GM12878 (cell line): ENCODE measurements around the gene FOXD1. TPM values are rescaled to one million over a fixed set of nuclear protein-coding genes. Genes with fewer than 3 reads are reported as not detected.

Source experiments
- ATAC-seq: fragments of 200-7000 bp; cut with Tn5 transposase; 3 replicates; pipeline ENCODE4 v1.9.1; 2020; ENCODE audit warnings: mild to moderate bottlenecking, moderate library complexity
- BruUV-seq: library from RNA; stranded (reverse); fragments of 400-500 nt; replicated peaks from 2 replicates; lab custom pipeline; 2021; lab: Mats Ljungman, UMichigan
- CTCF ChIA-PET: fragments of 300-600 bp; sonication (Branson Sonifier 250); formaldehyde crosslinking; extraction: SDS; loops from one replicate; lab custom pipeline; 2021; ENCODE audit warnings: inconsistent platforms; lab: Yijun Ruan, JAX
- POLR2A ChIA-PET: fragments of 350-600 bp; formaldehyde crosslinking; extraction: SDS; loops from one replicate; lab custom pipeline; 2021; ENCODE audit warnings: inconsistent platforms; lab: Charles Lee
- RAD21 ChIA-PET: fragments of 300-600 bp; sonication (Branson Sonifier 250); formaldehyde crosslinking; loops from one replicate; lab custom pipeline; 2023; ENCODE audit warnings: antibody characterized with exemption; ENCODE audit not compliant: unreplicated experiment; lab: Charles Lee
- SMC1A ChIA-PET: fragments of 300-600 bp; sonication (Branson Sonifier 250); formaldehyde crosslinking; loops from one replicate; lab custom pipeline; 2023; ENCODE audit not compliant: unreplicated experiment, uncharacterized antibody; lab: Charles Lee
- DNase-seq: peaks from one replicate; pipeline ENCODE4 v3.0.0-alpha.2; 2011; ENCODE audit warnings: low read depth, low spot score
- FAIRE-seq: peaks from 3 replicates; lab custom pipeline; 2011; peaks lifted over from hg19 to GRCh38; lab: Jason Lieb, UNC
- H2AFZ ChIP-seq: 2 replicates; pipeline ENCODE4 v1.6.0; 2011; ENCODE audit warnings: low read depth, low read length, control low read depth; ENCODE audit not compliant: control insufficient read depth
- H3K27ac ChIP-seq: 2 replicates; pipeline ENCODE4 v1.5.1; 2011; ENCODE audit warnings: control low read depth; ENCODE audit not compliant: control insufficient read depth, insufficient read depth
- H3K27me3 ChIP-seq, 2 experiments: replicated peaks in 1 of 2; 2 replicates each; pipeline versions ENCODE4 v1.6.0 to v1.6.1; 2011; ENCODE audit warnings: low read length in 1 of 2; ENCODE audit not compliant: control insufficient read depth in 2 of 2, insufficient read depth in 2 of 2
- H3K36me3 ChIP-seq, 2 experiments: 2 replicates each; pipeline ENCODE4 v1.5.1; 2011; ENCODE audit warnings: low read length in 1 of 2; ENCODE audit not compliant: control insufficient read depth in 2 of 2, insufficient read depth in 2 of 2
- H3K4me1 ChIP-seq: 2 replicates; pipeline ENCODE4 v1.6.1; 2011; ENCODE audit warnings: mild to moderate bottlenecking, low read length, moderate library complexity, mixed read lengths; ENCODE audit not compliant: control insufficient read depth, insufficient read depth
- H3K4me2 ChIP-seq: 2 replicates; pipeline ENCODE4 v1.6.0; 2011; ENCODE audit warnings: control low read depth; ENCODE audit not compliant: control insufficient read depth, insufficient read depth
- H3K4me3 ChIP-seq: fragments of 200-600 bp; sonication (generic); 2 replicates; pipeline ENCODE4 v1.5.1; 2016
- H3K79me2 ChIP-seq: 2 replicates; pipeline ENCODE4 v1.6.0; 2011; ENCODE audit warnings: low read length; ENCODE audit not compliant: control insufficient read depth, insufficient read depth
- H3K9ac ChIP-seq: 2 replicates; pipeline ENCODE4 v1.8.0; 2011; ENCODE audit warnings: low read length, control low read depth, mixed read lengths; ENCODE audit not compliant: control insufficient read depth, insufficient read depth
- H3K9me3 ChIP-seq: replicated peaks from 3 replicates; pipeline ENCODE4 v1.5.1; 2011; ENCODE audit warnings: mild to moderate bottlenecking, low read length; ENCODE audit not compliant: control insufficient read depth, insufficient read depth
- H4K20me1 ChIP-seq: 2 replicates; pipeline ENCODE4 v1.6.0; 2011; ENCODE audit not compliant: control insufficient read depth, insufficient read depth
- BACH1 ChIP-seq: fragments of 450-650 bp; IDR thresholded peaks from 2 replicates; pipeline ENCODE4 v1.6.1; 2017; ENCODE audit warnings: mild to moderate bottlenecking, borderline replicate concordance
- CHD2 ChIP-seq: IDR thresholded peaks from 2 replicates; pipeline ENCODE4 v1.6.1; 2011; ENCODE audit warnings: low read depth, low read length, improper control_type of control experiment, borderline replicate concordance
- CHD4 ChIP-seq: fragments of 200-600 bp; sonication (generic); IDR thresholded peaks from 2 replicates; pipeline ENCODE4 v1.6.1; 2016; ENCODE audit warnings: mild to moderate bottlenecking
- CREB1 ChIP-seq: IDR thresholded peaks from 2 replicates; pipeline ENCODE4 v1.6.1; 2012; ENCODE audit warnings: low read depth, mild to moderate bottlenecking, inconsistent platforms
- EZH2 ChIP-seq: IDR thresholded peaks from 2 replicates; pipeline ENCODE4 v1.6.1; 2012; ENCODE audit warnings: low read depth, mild to moderate bottlenecking, control low read depth, inconsistent platforms, low read length, borderline replicate concordance; ENCODE audit not compliant: control insufficient read depth
- MAX ChIP-seq: IDR thresholded peaks from 2 replicates; pipeline ENCODE4 v1.6.1; 2012; ENCODE audit warnings: low read depth, low read length, improper control_type of control experiment
- NFYB ChIP-seq: IDR thresholded peaks from 2 replicates; pipeline ENCODE4 v1.6.1; 2011; ENCODE audit warnings: low read depth, mild to moderate bottlenecking, low read length, improper control_type of control experiment, moderate library complexity; ENCODE audit not compliant: insufficient read depth
- PML ChIP-seq: IDR thresholded peaks from 2 replicates; pipeline ENCODE4 v1.6.1; 2012; ENCODE audit warnings: low read length, inconsistent platforms
- SREBF2 ChIP-seq: IDR thresholded peaks from 2 replicates; pipeline ENCODE4 v1.6.1; 2012; ENCODE audit warnings: mild to moderate bottlenecking, low read length
- STAT1 ChIP-seq: fragments of 450-650 bp; conservative IDR thresholded peaks from 2 replicates; pipeline ENCODE4 v1.6.1; 2014; ENCODE audit warnings: antibody characterized with exemption, mild to moderate bottlenecking
- TARDBP ChIP-seq: IDR thresholded peaks from 2 replicates; pipeline ENCODE4 v1.6.1; 2016; ENCODE audit warnings: borderline replicate concordance
- TCF12 ChIP-seq: IDR thresholded peaks from 2 replicates; pipeline ENCODE4 v1.6.1; 2011; ENCODE audit warnings: low read depth, mild to moderate bottlenecking, low read length
- ZNF217 ChIP-seq: fragments of 450-650 bp; IDR thresholded peaks from 2 replicates; pipeline ENCODE4 v1.6.1; 2017; ENCODE audit warnings: antibody characterized with exemption, mild to moderate bottlenecking
- ZNF24 ChIP-seq: fragments of 450-650 bp; IDR thresholded peaks from 2 replicates; pipeline ENCODE4 v1.6.1; 2017; ENCODE audit warnings: antibody characterized with exemption, mild to moderate bottlenecking
- in situ Hi-C: fragments of 300-500 bp; cut with MboI; formaldehyde crosslinking; loops from 9 replicates; pipeline ENCODE4 v1.14.3; 2018; ENCODE audit warnings: mixed read lengths
- intact Hi-C: fragments of 100-400 bp; cut with micrococcal nuclease; formaldehyde crosslinking; loops from one replicate; pipeline ENCODE4 v1.14.2; 2022; ENCODE audit not compliant: unreplicated experiment
- polyA plus RNA-seq, 11 experiments: library from polyadenylated mRNA; depleted of rRNA in 4 of 11; unstranded in 6 of 11; stranded (reverse) in 5 of 11; fragments of >200 nt; fragmentation: Nextera tagmentation in 4 of 11; fragmentation: Illumina TruSeq in 1 of 11; extraction: Ambion mirVana in 4 of 11; extraction: Trizol in 1 of 11; gene quantifications; 1 replicate in 1 of 11; 2 replicates in 10 of 11; pipeline versions ENCODE4 v1.2.1 to v1.2.3, GENCODE V29; 2011 to 2016; ENCODE audit warnings: inconsistent platforms in 2 of 11, missing spikeins in 2 of 11, low read depth in 1 of 11
- total RNA-seq, 4 experiments: library from RNA; depleted of rRNA in 3 of 4; stranded (reverse); fragments of >200 nt in 3 of 4; fragmentation: Illumina TruSeq in 1 of 4; extraction: Trizol in 1 of 4; gene quantifications; 2 replicates each; pipeline versions ENCODE4 v1.2.1 to v1.2.3, GENCODE V29; 2013 to 2021

FOXD1 gene
- total and polyA plus RNA-seq, 10 of the 15 experiments (the other 5 are each of a cell fraction or from before 2014, with no cell fraction given) = not detected

DNA sequence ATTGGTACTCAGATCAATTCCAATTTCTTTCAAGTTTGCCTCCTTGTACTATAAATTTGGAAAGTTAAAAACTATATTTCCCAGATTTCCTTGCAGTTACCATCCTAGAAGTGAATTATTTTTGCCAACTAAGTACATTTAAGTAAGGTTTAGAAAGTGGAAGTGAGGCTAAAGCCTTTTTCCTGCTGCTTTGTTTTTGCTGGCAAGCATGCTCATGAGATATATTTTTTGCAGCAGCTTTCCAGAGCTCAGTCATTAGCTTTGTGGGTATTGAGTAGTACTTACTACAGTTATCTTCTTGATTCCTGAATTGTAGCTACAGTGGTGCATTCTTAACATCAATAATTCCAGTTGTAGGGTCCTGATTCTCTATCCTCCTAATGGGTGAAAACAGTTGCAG lies 46.1 kb upstream of the FOXD1 start:
- ATAC-seq = no peak
- no peak for DNase-seq
- intact Hi-C loops = no loop called here
- Histone ChIP-seq H3K9me3 (no peaks in the 10 kb centered on the region), H2AFZ (no peak overlapping the region), H4K20me1 (no peaks in the 10 kb centered on the region), H3K27me3 (0 out of 4 replicates have a peak, but pooled peaks cover 0 to 2% of the 10 kb centered on the region in 2 experiments), H3K9ac (no peak overlapping the region), H3K4me1 (no peaks in the 10 kb centered on the region), H3K36me3 (no peaks in the 10 kb centered on the region), H3K79me2 (peaks cover 23% of the 10 kb centered on the region), H3K27ac (no peak overlapping the region), H3K4me3 (no peak overlapping the region), H3K4me2 (no peak overlapping the region)
- FAIRE-seq = no peak
- ChIA-PET RAD21 (no interaction called here), CTCF (interaction anchor here (1.2 kb wide), 1 partner anchor 16 kb away, joined by 4 read pairs; no protein-coding TSS in a partner anchor), SMC1A (no interaction called here), POLR2A (no interaction called here)
- in situ Hi-C loops = no loop called here
- BruUV-seq = no TSS peak
- no peak for TF ChIP-seq SREBF2
- TF ChIP-seq TCF12 = no peak
- no peak for TF ChIP-seq CREB1
- no peak for TF ChIP-seq ZNF24
- no peak for TF ChIP-seq STAT1
- no peak for TF ChIP-seq TARDBP
- no peak for TF ChIP-seq PML
- TF ChIP-seq NFYB = no peak
- TF ChIP-seq EZH2 = no peak
- no peak for TF ChIP-seq BACH1
- no peak for TF ChIP-seq MAX
- no peak for TF ChIP-seq CHD4
- TF ChIP-seq CHD2 = no peak
- no peak for TF ChIP-seq ZNF217
